Measurements from ENCODE around the gene ZFHX2. TPM values are rescaled to one million over a fixed set of nuclear protein-coding genes. Genes with fewer than 3 reads are reported as not detected.

Gene ZFHX2
- polyA plus RNA-seq, 1 donor from 2014 or later: 0.72 TPM

- Histone ChIP-seq H3K9ac (ENCODE audit: low read length) (no peak overlapping the region), H3K79me2 (replicated peaks; ENCODE audit: insufficient read depth, low read length) (no peaks in the 10 kb centered on the region), H3K36me3 (ENCODE audit: insufficient read depth, low read length) (no peaks in the 10 kb centered on the region), H3K9me2 (ENCODE audit: insufficient read depth, low read length) (no peaks in the 10 kb centered on the region), H3K27ac (ENCODE audit: low read length) (no peak overlapping the region), H2AFZ (ENCODE audit: low read depth, low read length) (no peak overlapping the region), H3F3A (ENCODE audit: insufficient read depth, low read length, poor library complexity, severe bottlenecking) (no peaks in the 10 kb centered on the region), H3K4me3 (ENCODE audit: low read length) (no peak overlapping the region), H3K4me2 (ENCODE audit: low read length) (no peak overlapping the region), H3K27me3 (ENCODE audit: insufficient read depth, low read depth, low read length) (no peaks in the 10 kb centered on the region), H3K9me3 (ENCODE audit: low read length) (no peaks in the 10 kb centered on the region), H4K20me1 (ENCODE audit: insufficient read depth) (no peaks in the 10 kb centered on the region)
- TF ChIP-seq SMC3 (conservative IDR thresholded peaks at IDR 0.05; ENCODE audit: poor library complexity): no peak
- TF ChIP-seq CTCF (IDR thresholded peaks at IDR 0.05; ENCODE audit: poor library complexity, severe bottlenecking): no peak
- TF ChIP-seq MXI1 (conservative IDR thresholded peaks at IDR 0.05; ENCODE audit: poor library complexity, severe bottlenecking): no peak
- TF ChIP-seq EZH2 (IDR thresholded peaks at IDR 0.05; ENCODE audit: borderline replicate concordance, insufficient read depth, low read length, poor library complexity, severe bottlenecking): no peak
- TF ChIP-seq TAF1 (IDR thresholded peaks at IDR 0.05; ENCODE audit: low read depth): no peak
- TF ChIP-seq EP300 (conservative IDR thresholded peaks at IDR 0.05; ENCODE audit: poor library complexity, severe bottlenecking): no peak
- no peak for TF ChIP-seq POLR2AphosphoS5 (IDR thresholded peaks at IDR 0.05)
- TF ChIP-seq RAD21 (conservative IDR thresholded peaks at IDR 0.05): no peak
- TF ChIP-seq REST (IDR thresholded peaks at IDR 0.05; ENCODE audit: borderline replicate concordance): no peak
Observed at GRCh38 chr14:23532658-23533057, 18.9 kb downstream of the ZFHX2 start.

- H3K4me3 ChIP-seq (ENCODE audit: low read length): no peak overlapping the region
- H3K9me3 ChIP-seq (ENCODE audit: low read length): no peaks in the 10 kb centered on the region
- no peak overlapping the region for H2AFZ ChIP-seq (ENCODE audit: low read depth, low read length)
- no peaks in the 10 kb centered on the region for H3K36me3 ChIP-seq (ENCODE audit: insufficient read depth, low read length)
- H3K27me3 ChIP-seq (ENCODE audit: insufficient read depth, low read depth, low read length): no peaks in the 10 kb centered on the region
- no peaks in the 10 kb centered on the region for H3K9me2 ChIP-seq (ENCODE audit: insufficient read depth, low read length)
- no peak overlapping the region for H3K9ac ChIP-seq (ENCODE audit: low read length)
- TF ChIP-seq CTCF (IDR thresholded peaks at IDR 0.05; ENCODE audit: poor library complexity, severe bottlenecking) (no peak), POLR2AphosphoS5 (IDR thresholded peaks at IDR 0.05) (no peak), MXI1 (conservative IDR thresholded peaks at IDR 0.05; ENCODE audit: poor library complexity, severe bottlenecking) (no peak), EZH2 (IDR thresholded peaks at IDR 0.05; ENCODE audit: borderline replicate concordance, insufficient read depth, low read length, poor library complexity, severe bottlenecking) (no peak), TAF1 (IDR thresholded peaks at IDR 0.05; ENCODE audit: low read depth) (no peak)
- H3F3A ChIP-seq (ENCODE audit: insufficient read depth, low read length, poor library complexity, severe bottlenecking): no peaks in the 10 kb centered on the region
- no peaks in the 10 kb centered on the region for H4K20me1 ChIP-seq (ENCODE audit: insufficient read depth)
- no peak overlapping the region for H3K27ac ChIP-seq (ENCODE audit: low read length)
- H3K79me2 ChIP-seq (replicated peaks; ENCODE audit: insufficient read depth, low read length): no peaks in the 10 kb centered on the region
- no peak overlapping the region for H3K4me2 ChIP-seq (ENCODE audit: low read length)
Observed at GRCh38 chr14:23531391-23531790, 20.2 kb downstream of the ZFHX2 start.
